ENCODE measurements around the gene SLC25A14. TPM values are rescaled to one million over a fixed set of nuclear protein-coding genes. Genes with fewer than 3 reads are reported as not detected.
"Not testable (repeated sequence)": the region's sequence is repeated elsewhere in the genome, so short reads cannot be mapped to it uniquely, and the experiment has no call there.

SLC25A14 gene
- total RNA-seq, 2 experiments from 2014 or later: 12.6 to 13.7 TPM

DNA sequence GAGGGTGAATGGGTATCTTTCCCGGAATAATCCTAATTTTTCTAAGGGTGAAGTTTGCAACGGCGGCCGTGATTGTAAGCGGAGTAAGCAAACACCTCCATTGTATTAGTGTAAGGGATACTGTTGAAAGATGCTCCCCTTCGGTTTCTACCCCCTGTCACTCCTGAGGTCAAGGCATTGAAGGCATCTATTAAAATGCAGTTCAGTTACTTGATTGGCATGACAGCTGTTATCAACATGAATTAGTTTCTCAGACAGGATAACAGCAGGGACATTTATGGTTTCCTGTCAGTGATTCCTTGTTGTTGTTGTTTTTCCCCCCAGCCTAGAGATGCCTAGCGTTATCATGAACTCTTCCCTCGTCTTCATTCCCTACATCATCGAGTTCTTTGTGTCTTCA, 552 bp downstream of the SLC25A14 start:
- DNase-seq: no peak
- Mint-ChIP-seq H3K4me3 (peak overlapping the region; percentile 89), H3K4me1 (peaks cover 15% of the 10 kb centered on the region), H3K27me3 (no peaks in the 10 kb centered on the region), H3K9me3 (no peaks in the 10 kb centered on the region), H3K27ac (peak overlapping the region; percentile 56), H3K36me3 (no peaks in the 10 kb centered on the region)

DNA sequence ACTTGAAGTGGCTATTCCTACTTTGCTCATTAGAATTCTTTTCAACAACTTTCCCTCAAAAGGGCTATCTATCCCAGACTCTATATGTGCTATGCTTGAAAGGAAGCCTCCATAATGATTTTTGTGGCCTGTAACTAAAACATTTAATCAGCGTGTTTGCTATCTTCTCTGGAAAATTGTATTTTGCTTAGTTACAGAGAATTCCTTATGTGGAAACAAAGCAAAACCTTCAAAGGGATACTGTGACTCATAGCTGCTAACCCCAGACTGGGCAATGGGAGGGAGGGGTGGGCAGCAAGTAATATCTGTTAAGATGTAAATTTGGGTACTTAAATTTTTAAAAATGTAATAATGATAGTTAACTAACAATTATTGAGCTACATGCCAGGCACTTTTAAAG, 3.7 kb downstream of the SLC25A14 start:
- H3K4me3 Mint-ChIP-seq: no peak overlapping the region
- DNase-seq: no peak
- H3K9me3 Mint-ChIP-seq: no peaks in the 10 kb centered on the region
- peaks cover 2% of the 10 kb centered on the region for H3K36me3 Mint-ChIP-seq
- H3K4me1 Mint-ChIP-seq: peaks cover 15% of the 10 kb centered on the region
- no peaks in the 10 kb centered on the region for H3K27me3 Mint-ChIP-seq
- H3K27ac Mint-ChIP-seq: no peak overlapping the region

DNA sequence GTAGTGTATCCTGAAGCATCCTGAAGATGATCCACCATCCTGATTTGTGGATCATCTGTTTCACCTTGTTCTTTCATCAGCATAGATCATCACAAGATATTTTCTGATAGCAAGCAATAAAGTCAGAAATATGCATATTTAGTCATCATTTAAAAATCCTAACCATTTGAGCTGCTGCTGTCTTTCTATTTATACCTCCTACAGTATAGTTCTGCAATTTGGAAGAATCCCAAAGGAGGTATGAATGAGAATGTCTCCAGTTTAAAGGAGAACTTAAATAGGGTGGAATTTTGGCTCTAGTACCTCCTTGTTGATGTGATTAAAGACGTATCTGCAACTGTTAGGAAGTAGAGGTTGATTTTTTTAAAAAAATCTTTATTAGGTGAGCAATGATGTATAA, 7.6 kb downstream of the SLC25A14 start:
- Mint-ChIP-seq H3K4me1 (no peaks in the 10 kb centered on the region), H3K9me3 (peaks cover 2% of the 10 kb centered on the region), H3K36me3 (peaks cover 2% of the 10 kb centered on the region), H3K27me3 (no peaks in the 10 kb centered on the region), H3K4me3 (no peak overlapping the region), H3K27ac (no peak overlapping the region)
- no peak for DNase-seq

DNA sequence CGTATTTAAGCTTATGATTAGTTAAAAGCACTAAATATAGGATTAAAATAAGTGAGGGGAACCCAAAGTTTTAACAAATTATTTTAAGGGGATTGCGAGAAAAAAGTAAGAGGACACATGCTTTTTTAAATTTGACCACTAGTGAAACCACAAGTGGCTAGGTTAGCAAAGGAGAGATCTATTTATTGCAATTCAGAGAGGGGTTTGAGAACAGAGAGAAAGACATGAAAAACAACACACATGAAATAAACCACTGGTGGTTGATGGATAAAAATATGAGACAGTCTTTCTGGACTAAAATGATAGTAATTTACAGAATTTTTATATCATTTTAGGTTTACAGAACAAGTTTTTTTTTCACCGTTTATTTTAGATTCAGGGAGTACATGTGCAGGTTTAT, 11.8 kb downstream of the SLC25A14 start:
- no peak overlapping the region for H3K4me3 Mint-ChIP-seq
- H3K36me3 Mint-ChIP-seq: peaks cover 10% of the 10 kb centered on the region
- no peaks in the 10 kb centered on the region for H3K4me1 Mint-ChIP-seq
- H3K27ac Mint-ChIP-seq: no peak overlapping the region
- H3K27me3 Mint-ChIP-seq: no peaks in the 10 kb centered on the region
- no peak for DNase-seq
- peaks cover 2% of the 10 kb centered on the region for H3K9me3 Mint-ChIP-seq

DNA sequence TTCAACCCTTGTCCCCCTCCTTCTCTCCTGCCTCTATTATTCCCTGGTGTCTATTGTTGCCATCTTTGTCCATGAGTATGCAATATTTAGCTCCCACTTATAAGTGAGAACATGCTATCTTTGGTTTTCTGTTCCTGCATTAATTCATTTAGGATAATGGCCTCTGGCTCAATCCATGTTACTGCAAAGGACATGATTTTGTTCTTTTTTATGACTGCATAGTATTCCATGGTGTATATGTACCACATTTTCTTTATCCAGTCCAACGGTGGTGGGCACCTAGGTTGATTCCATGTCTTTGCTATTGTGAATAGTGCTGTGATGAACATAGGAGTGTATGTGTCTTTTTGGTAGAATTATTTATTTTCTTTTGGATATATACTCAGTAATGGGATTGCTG, 12.3 kb downstream of the SLC25A14 start:
- DNase-seq, H3K4me3 Mint-ChIP-seq, H3K27me3 Mint-ChIP-seq, H3K27ac Mint-ChIP-seq, H3K4me1 Mint-ChIP-seq, H3K9me3 Mint-ChIP-seq: not testable (repeated sequence)
- peaks cover 10% of the 10 kb centered on the region for H3K36me3 Mint-ChIP-seq

DNA sequence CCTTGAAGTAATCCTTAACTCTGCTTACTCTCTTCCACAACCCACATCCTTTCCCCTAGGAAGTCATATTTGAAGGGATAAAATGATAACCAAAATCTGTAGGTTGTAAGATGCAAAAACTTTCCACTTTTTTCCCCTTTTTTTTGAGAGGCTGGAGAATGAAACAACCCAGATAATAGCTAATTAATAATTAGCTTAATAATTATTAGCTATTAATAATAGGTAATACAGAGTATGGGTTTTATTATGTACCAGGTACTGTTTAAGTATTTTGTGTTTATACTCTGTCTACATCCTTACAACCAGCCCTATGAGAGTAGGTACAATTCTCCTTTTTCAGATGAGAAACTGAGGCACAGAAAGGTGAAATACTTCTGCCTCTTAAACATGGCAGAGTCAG, 36.4 kb downstream of the SLC25A14 start:
- DNase-seq: no peak
- H3K9me3 Mint-ChIP-seq: no peaks in the 10 kb centered on the region
- no peaks in the 10 kb centered on the region for H3K4me1 Mint-ChIP-seq
- no peak overlapping the region for H3K4me3 Mint-ChIP-seq
- H3K27ac Mint-ChIP-seq: no peak overlapping the region
- no peaks in the 10 kb centered on the region for H3K27me3 Mint-ChIP-seq
- H3K36me3 Mint-ChIP-seq: no peaks in the 10 kb centered on the region

DNA sequence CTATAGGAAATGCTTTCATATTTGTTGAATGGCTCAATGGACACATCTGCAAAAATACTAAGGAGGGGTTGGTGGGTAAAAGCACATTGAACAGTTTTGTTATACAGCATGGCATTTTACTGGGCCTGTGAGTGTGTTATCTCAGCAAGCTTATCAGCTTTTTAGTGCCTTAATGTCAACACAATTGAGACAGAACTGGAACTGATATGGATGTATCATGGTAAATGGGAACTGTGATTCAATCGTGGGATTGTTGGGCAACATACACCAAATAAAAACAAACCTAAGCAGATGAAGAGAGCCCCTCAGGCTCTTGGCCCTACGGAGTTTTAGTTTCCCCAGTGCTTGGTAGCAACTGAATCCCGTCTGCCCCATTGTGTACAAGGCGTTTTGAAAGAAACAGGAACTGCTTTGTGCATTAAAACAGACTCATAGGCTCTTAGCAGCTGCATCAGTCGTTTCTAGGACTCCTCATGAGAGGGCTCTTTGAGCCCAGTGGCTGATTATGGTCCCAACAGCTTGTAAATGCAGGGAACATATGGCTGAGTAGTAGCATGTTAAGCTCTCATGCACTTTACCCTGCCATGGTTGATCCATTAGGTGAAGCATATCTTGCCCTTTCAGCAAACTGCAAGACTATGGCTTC, 38.4 kb downstream of the SLC25A14 start:
- no peak for DNase-seq
- H3K36me3 Mint-ChIP-seq: no peaks in the 10 kb centered on the region
- H3K27me3 Mint-ChIP-seq: peaks cover 2% of the 10 kb centered on the region
- no peaks in the 10 kb centered on the region for H3K9me3 Mint-ChIP-seq
- no peaks in the 10 kb centered on the region for H3K4me1 Mint-ChIP-seq
- no peak overlapping the region for H3K4me3 Mint-ChIP-seq
- no peak overlapping the region for H3K27ac Mint-ChIP-seq

DNA sequence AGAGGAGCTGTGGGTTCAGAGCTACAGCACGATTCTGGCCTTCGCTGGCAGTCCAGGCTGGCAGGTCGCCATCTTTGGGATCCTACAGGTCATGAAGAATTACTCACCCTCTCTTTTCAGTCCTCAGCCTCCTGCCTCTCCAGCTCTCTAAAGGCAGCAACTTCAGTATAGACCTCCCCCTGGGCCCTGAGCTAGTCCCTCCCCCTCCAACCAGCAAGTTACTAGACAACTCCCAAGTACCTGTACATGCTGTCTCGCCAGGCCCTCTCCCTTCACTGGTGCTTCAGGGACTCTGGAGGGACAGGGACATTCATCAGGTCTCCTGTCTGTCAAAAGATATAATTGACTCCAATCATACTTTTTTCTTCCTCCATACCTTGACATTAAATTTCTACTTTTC, 45.8 kb downstream of the SLC25A14 start, which contains the start of gene GPR119:
Gene GPR119, minus strand, starts transcription at position 155 of the 400 bp plus-strand sequence. CDS start 227 bp downstream, outside the sequence.
- H3K27ac Mint-ChIP-seq: no peak within 1 kb of the TSS
- no peak for DNase-seq
- H3K27me3 Mint-ChIP-seq: peaks cover 4% of the 10 kb centered on the region
- no peak within 1 kb of the TSS for H3K4me3 Mint-ChIP-seq
- H3K4me1 Mint-ChIP-seq: no peaks in the 10 kb centered on the region
- no peaks in the 10 kb centered on the region for H3K36me3 Mint-ChIP-seq
- no peaks in the 10 kb centered on the region for H3K9me3 Mint-ChIP-seq

DNA sequence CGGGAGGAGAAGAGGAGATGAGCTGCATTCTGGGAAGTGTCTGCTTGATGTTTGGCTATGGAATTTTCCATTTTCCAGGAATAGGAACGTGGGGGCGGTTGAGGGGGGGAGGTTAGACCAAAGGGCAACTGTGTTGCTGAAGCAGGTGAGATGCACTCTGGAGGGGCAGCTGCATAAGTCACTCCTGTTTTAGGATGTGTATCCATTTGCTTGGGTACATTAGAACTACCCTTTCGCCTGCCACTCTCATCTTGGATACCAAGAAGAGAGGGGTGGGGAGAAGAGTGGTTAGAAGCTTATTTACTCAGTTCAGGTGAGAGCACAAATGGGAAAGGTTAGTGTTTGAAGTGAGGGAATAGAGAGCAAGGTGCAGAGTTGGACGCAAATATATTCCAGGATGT, 46.7 kb downstream of the SLC25A14 start:
- H3K9me3 Mint-ChIP-seq: no peaks in the 10 kb centered on the region
- no peaks in the 10 kb centered on the region for H3K4me1 Mint-ChIP-seq
- no peak overlapping the region for H3K27ac Mint-ChIP-seq
- H3K36me3 Mint-ChIP-seq: no peaks in the 10 kb centered on the region
- H3K4me3 Mint-ChIP-seq: no peak overlapping the region
- peaks cover 4% of the 10 kb centered on the region for H3K27me3 Mint-ChIP-seq
- DNase-seq: no peak

DNA sequence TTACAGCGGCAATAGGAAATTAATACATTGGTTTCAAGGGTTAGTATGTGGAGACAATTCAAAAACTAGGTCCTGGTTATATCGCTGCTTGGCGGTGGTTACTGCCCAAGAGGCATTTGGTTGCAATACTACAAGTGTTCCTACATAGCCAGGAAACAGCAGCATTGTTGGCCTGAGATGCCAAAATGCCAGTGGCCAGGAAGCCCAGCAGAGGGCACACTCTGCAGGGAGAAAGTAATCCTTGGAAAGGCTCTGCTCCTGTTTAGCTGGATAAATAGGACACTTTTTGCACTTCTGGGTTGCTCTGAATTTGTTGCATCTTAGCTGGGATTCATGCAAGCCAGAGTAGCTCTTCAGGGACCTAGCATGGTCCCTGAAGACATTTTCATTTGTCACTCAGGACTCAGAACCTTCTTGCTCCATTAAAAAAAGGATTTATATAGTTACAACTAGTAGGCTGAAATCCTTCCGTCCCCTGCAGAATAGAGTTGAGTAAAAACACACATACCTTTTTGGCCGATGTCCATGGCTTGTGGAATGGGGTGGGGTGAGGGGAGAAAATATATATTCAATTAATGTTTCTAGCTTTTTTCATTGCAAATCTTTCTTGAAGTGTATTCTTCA, 53.8 kb downstream of the SLC25A14 start:
- no peaks in the 10 kb centered on the region for H3K4me1 Mint-ChIP-seq
- DNase-seq: no peak
- H3K4me3 Mint-ChIP-seq: no peak overlapping the region
- no peaks in the 10 kb centered on the region for H3K9me3 Mint-ChIP-seq
- no peaks in the 10 kb centered on the region for H3K36me3 Mint-ChIP-seq
- H3K27me3 Mint-ChIP-seq: peaks cover 8% of the 10 kb centered on the region
- no peak overlapping the region for H3K27ac Mint-ChIP-seq

DNA sequence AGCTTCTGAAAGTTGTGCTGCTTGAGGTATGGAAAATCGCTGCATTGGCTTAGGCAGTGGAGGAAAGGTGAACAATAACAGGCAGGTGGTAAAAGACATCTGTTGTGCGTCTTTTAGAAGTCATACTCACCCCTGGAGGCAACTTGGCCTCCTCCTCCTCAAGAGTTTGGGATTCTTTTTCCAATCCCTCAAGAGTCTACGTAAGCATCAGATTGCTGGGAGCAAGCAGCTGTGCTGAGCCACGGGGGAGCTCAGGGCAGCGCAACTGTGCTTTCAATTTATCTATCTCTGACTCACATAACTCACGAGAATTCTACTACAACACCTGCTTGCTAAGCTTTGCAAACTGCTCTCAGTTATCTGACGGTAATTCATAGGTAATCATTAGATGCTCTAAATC, 55.6 kb downstream of the SLC25A14 start:
- no peak overlapping the region for H3K27ac Mint-ChIP-seq
- DNase-seq: no peak

DNA sequence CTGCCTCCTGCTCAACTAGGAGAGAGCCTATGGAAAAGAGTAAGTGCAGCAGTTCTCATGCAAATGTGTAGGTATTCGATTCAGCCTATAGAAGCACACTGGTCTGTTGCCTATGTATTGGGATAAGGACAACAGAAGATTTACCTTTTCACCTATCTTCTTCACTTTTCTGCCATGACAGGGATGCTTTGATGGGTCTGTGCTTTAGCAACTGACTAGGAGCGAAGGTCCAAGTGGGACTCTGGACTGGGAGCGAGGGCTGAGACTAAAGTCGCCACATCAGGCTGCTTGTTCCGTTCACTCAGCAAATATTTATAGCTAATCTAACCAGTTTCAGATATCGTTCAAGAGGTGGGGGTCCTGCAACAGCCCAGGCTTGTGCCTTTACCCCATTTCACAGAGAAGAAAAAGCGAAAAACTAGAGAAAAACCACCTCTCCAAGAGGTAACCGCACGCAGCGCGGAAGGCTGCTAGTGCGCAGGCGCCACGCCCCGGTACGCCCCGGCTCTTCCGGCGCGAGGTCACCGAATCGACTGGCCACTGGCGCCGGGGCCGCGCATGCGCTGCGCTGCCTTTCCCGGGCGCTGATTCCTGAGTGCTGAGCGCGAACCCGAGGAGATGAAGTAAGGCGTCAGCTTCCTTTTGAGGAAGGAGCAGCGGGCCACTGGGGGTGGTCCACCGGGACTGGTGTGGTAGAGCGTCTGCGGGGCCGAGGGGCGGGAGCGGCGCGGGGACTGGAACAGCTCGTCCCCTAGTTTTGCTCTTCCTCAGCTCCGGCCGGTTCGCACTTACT, 61.9 kb downstream of the SLC25A14 start, which contains the start of gene RBMX2:
Gene RBMX2, plus strand, starts transcription at position 573 of the 793 bp plus-strand sequence. Its CDS starts 46 bp downstream, at position 619.
- Mint-ChIP-seq H3K4me3 (peak within 1 kb of the TSS; percentile 99), H3K27ac (peak within 1 kb of the TSS; percentile 90), H3K27me3 (peaks cover 3% of the 10 kb centered on the region), H3K4me1 (peaks cover 9% of the 10 kb centered on the region), H3K36me3 (peaks cover 9% of the 10 kb centered on the region), H3K9me3 (no peaks in the 10 kb centered on the region)
- peak; percentile 77 for DNase-seq

More for the DNA sequence above, 55.6 kb downstream of the SLC25A14 start:
- no peaks in the 10 kb centered on the region for H3K36me3 Mint-ChIP-seq
- H3K4me3 Mint-ChIP-seq: no peak overlapping the region
- no peaks in the 10 kb centered on the region for H3K4me1 Mint-ChIP-seq
- no peaks in the 10 kb centered on the region for H3K9me3 Mint-ChIP-seq
- H3K27me3 Mint-ChIP-seq: peaks cover 8% of the 10 kb centered on the region

DNA sequence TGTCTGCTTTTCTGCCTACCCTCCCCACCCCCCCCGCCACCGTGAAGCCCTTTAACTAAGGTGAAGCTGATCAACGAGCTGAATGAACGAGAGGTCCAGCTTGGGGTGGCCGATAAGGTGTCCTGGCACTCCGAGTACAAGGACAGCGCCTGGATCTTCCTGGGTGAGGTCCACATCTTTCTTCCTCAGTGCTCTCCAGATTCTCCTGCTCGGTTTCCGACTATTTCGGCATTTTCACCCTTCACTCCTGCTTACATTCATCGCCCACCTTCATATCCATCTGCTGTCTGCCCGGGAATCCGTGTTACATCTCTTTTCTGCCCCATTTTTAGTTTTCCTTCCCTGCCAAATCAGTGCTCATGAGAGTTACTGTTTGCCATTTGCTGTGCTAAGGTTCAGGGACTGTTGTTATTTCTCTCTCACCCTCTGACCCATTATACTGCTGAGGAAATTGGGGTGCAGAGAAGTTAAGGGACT, 62.5 kb downstream of the SLC25A14 start:
- Mint-ChIP-seq H3K27ac (peak overlapping the region; percentile 80), H3K27me3 (peaks cover 3% of the 10 kb centered on the region), H3K4me1 (peaks cover 9% of the 10 kb centered on the region), H3K36me3 (peaks cover 9% of the 10 kb centered on the region), H3K9me3 (no peaks in the 10 kb centered on the region), H3K4me3 (peak overlapping the region; percentile 99)
- no peak for DNase-seq

DNA sequence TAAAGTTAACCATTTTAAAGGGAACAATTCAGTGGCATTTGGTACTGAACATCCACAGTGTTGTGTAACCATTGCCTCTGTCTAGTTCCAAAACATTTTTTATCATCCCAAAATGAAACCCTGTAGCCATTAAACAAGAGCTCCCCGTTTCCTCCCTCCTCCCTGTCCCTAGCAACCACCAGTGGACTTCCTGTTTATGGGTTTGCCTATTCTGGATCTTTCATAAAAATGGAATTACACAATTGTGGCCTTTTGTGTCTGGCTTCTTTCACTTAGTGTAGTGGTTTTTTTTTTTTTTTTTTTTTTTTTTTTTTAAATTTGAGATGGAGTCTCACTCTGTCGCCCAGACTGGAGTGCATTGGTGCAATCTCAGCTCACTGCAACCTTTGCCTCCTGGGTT, 73.7 kb downstream of the SLC25A14 start:
- Mint-ChIP-seq H3K36me3 (peaks cover 7% of the 10 kb centered on the region), H3K4me1 (peaks cover 2% of the 10 kb centered on the region), H3K4me3 (no peak overlapping the region), H3K9me3 (no peaks in the 10 kb centered on the region), H3K27ac (no peak overlapping the region), H3K27me3 (no peaks in the 10 kb centered on the region)
- no peak for DNase-seq

DNA sequence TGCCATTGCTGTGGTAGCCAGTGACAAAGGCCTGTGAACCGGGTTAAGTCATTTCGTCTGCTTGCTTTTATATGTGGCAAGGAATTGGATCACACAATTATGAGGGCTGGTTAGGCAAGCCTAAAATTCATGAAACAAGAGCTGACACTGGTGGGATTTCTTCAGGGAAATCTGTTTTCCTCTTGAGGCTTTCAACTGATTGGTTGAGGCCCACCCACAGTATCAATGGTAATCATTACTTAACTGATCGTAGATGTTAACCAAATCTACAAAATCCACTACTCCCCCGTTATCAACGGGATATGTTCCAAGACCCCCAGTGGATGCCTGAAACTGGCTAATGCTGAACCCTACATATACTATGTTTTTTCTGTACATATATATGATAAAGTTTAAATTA, 75.1 kb downstream of the SLC25A14 start:
- H3K4me3 Mint-ChIP-seq: no peak overlapping the region
- H3K9me3 Mint-ChIP-seq: no peaks in the 10 kb centered on the region
- no peaks in the 10 kb centered on the region for H3K27me3 Mint-ChIP-seq
- no peak for DNase-seq
- peaks cover 7% of the 10 kb centered on the region for H3K36me3 Mint-ChIP-seq
- H3K4me1 Mint-ChIP-seq: peaks cover 2% of the 10 kb centered on the region
- no peak overlapping the region for H3K27ac Mint-ChIP-seq
